KMS-11 (cell line): ENCODE data around the gene ICAM5.

Experiments used
- H2AFZ ChIP-seq: fragments of 200-600 bp; sonication (generic); 2 replicates; pipeline ENCODE4 v1.6.1; 2016; ENCODE audit warnings: antibody characterized with exemption, mixed run types, low read depth
- H3K27ac ChIP-seq: fragments of 200-600 bp; sonication (generic); 2 replicates; pipeline ENCODE4 v1.6.1; 2016; ENCODE audit warnings: mild to moderate bottlenecking, mixed run types
- H3K27me3 ChIP-seq: fragments of 200-600 bp; sonication (generic); 2 replicates; pipeline ENCODE4 v1.6.1; 2017; ENCODE audit warnings: mild to moderate bottlenecking, low read depth, mixed run types, moderate library complexity; ENCODE audit not compliant: insufficient read depth
- H3K36me3 ChIP-seq: fragments of 200-600 bp; sonication (generic); 2 replicates; pipeline ENCODE4 v1.6.1; 2017; ENCODE audit warnings: mild to moderate bottlenecking, mixed run types; ENCODE audit not compliant: insufficient read depth
- H3K4me1 ChIP-seq: fragments of 200-600 bp; sonication (generic); 2 replicates; pipeline ENCODE4 v1.6.1; 2016; ENCODE audit warnings: mild to moderate bottlenecking, low read depth, mixed run types; ENCODE audit not compliant: poor library complexity, severe bottlenecking
- H3K4me2 ChIP-seq: fragments of 200-600 bp; sonication (generic); 2 replicates; pipeline ENCODE4 v1.7.0; 2016; ENCODE audit warnings: mild to moderate bottlenecking, mixed run types
- H3K4me3 ChIP-seq: fragments of 200-600 bp; sonication (generic); IDR thresholded peaks from 2 replicates; pipeline ENCODE4 v1.6.1; 2017; ENCODE audit warnings: low read depth, low read length, mixed read lengths; ENCODE audit not compliant: insufficient read depth
- H3K79me2 ChIP-seq: fragments of 200-600 bp; sonication (generic); 2 replicates; pipeline ENCODE4 v1.6.1; 2016; ENCODE audit warnings: low read depth, mixed run types; ENCODE audit not compliant: insufficient read depth
- H3K9ac ChIP-seq: fragments of 200-600 bp; sonication (generic); 2 replicates; pipeline ENCODE4 v1.6.1; 2016; ENCODE audit warnings: mild to moderate bottlenecking, mixed run types
- H4K20me1 ChIP-seq: fragments of 200-600 bp; sonication (generic); 2 replicates; pipeline ENCODE4 v1.6.1; 2016; ENCODE audit warnings: mild to moderate bottlenecking, mixed run types; ENCODE audit not compliant: insufficient read depth
- CTCF ChIP-seq: fragments of 200-600 bp; sonication (generic); conservative IDR thresholded peaks from 2 replicates; pipeline ENCODE4 v1.6.1; 2017; ENCODE audit warnings: low read depth, mild to moderate bottlenecking, antibody characterized with exemption, low read length, moderate library complexity, mixed read lengths

ICAM5 gene

GRCh38 chr19:10246511-10246910 is 43.2 kb upstream of the ICAM5 start:
- H3K4me1 ChIP-seq = peaks cover 31% of the 10 kb centered on the region
- no peak overlapping the region for H2AFZ ChIP-seq
- no peak for TF ChIP-seq CTCF
- no peak overlapping the region for H3K4me2 ChIP-seq
- H3K36me3 ChIP-seq = no peaks in the 10 kb centered on the region
- H3K27ac ChIP-seq = no peak overlapping the region
- no peaks in the 10 kb centered on the region for H4K20me1 ChIP-seq
- no peak overlapping the region for H3K9ac ChIP-seq
- H3K27me3 ChIP-seq = no peaks in the 10 kb centered on the region
- H3K4me3 ChIP-seq = no peak overlapping the region
- H3K79me2 ChIP-seq = no peaks in the 10 kb centered on the region

- H3K27ac ChIP-seq = peak within 1 kb of the TSS; percentile 51
- peaks cover 26% of the 10 kb centered on the region; the same call in 1 of the 2 replicates for H3K79me2 ChIP-seq
- no peaks in the 10 kb centered on the region for H3K27me3 ChIP-seq
- TF ChIP-seq CTCF = no peak
- no peaks in the 10 kb centered on the region for H3K36me3 ChIP-seq
- peak within 1 kb of the TSS; percentile 69 for H2AFZ ChIP-seq
- peaks cover 28% of the 10 kb centered on the region for H3K4me1 ChIP-seq
- no peak within 1 kb of the TSS for H3K4me3 ChIP-seq
- H3K9ac ChIP-seq = peak within 1 kb of the TSS; percentile 78
- H3K4me2 ChIP-seq = peak within 1 kb of the TSS; percentile 97
- H4K20me1 ChIP-seq = no peaks in the 10 kb centered on the region
Observed at GRCh38 chr19:10251792-10252694, 37.7 kb upstream of the ICAM5 start, which contains the start of gene MRPL4. Gene MRPL4 (plus strand): TSS chr19:10252214. CDS start chr19:10252254, 40 bp downstream.

- Histone ChIP-seq H2AFZ (peak overlapping the region; percentile 69), H3K4me2 (peak overlapping the region; percentile 97), H3K36me3 (no peaks in the 10 kb centered on the region; the same call in 1 of the 2 replicates), H3K27me3 (no peaks in the 10 kb centered on the region), H3K79me2 (peaks cover 26% of the 10 kb centered on the region; the same call in 1 of the 2 replicates), H3K27ac (peak overlapping the region; percentile 51), H4K20me1 (no peaks in the 10 kb centered on the region), H3K4me1 (peaks cover 28% of the 10 kb centered on the region), H3K4me3 (no peak overlapping the region), H3K9ac (peak overlapping the region; percentile 78)
- no peak for TF ChIP-seq CTCF
Observed at GRCh38 chr19:10252707-10253106, 37.0 kb upstream of the ICAM5 start.

- no peak overlapping the region for H3K4me3 ChIP-seq
- no peak overlapping the region for H3K27ac ChIP-seq
- H3K4me1 ChIP-seq = peaks cover 29% of the 10 kb centered on the region
- no peaks in the 10 kb centered on the region for H4K20me1 ChIP-seq
- no peak overlapping the region for H3K4me2 ChIP-seq
- no peak overlapping the region for H2AFZ ChIP-seq
- TF ChIP-seq CTCF = no peak
- H3K79me2 ChIP-seq = peaks cover 26% of the 10 kb centered on the region; the same call in 1 of the 2 replicates
- H3K27me3 ChIP-seq = no peaks in the 10 kb centered on the region
- H3K9ac ChIP-seq = no peak overlapping the region
- H3K36me3 ChIP-seq = no peaks in the 10 kb centered on the region; the same call in 1 of the 2 replicates
Observed at GRCh38 chr19:10254244-10254643, 35.5 kb upstream of the ICAM5 start.
